H9 (cell line): Measurements from ENCODE around the gene DPM3. TPM values are rescaled to one million over a fixed set of nuclear protein-coding genes. Genes with fewer than 3 reads are reported as not detected.

ENCODE experiments used
- DNase-seq: peaks from one replicate; pipeline ENCODE4 v3.0.0-alpha.2; 2017
- H2AFZ ChIP-seq: one replicate; pipeline ENCODE4 v1.6.1; 2013; ENCODE audit warnings: mild to moderate bottlenecking, low read length, control low read depth, moderate library complexity
- H2AK5ac ChIP-seq: 2 replicates; pipeline ENCODE4 v1.6.1; 2013; ENCODE audit warnings: low read length, control low read depth, mixed read lengths; ENCODE audit not compliant: insufficient read length
- H2BK120ac ChIP-seq: one replicate; pipeline ENCODE4 v1.6.1; 2013; ENCODE audit warnings: low read depth, mild to moderate bottlenecking, low read length, control low read depth, inconsistent platforms; ENCODE audit not compliant: poor library complexity, severe bottlenecking
- H2BK12ac ChIP-seq: 2 replicates; pipeline ENCODE4 v1.6.1; 2013; ENCODE audit warnings: low read length, control low read depth, mixed read lengths, low read depth; ENCODE audit not compliant: insufficient read length
- H2BK15ac ChIP-seq: 2 replicates; pipeline ENCODE4 v1.6.1; 2013; ENCODE audit warnings: low read depth, low read length, control low read depth
- H2BK20ac ChIP-seq: one replicate; pipeline ENCODE4 v1.6.1; 2013; ENCODE audit warnings: low read depth, mild to moderate bottlenecking, low read length, control low read depth, inconsistent platforms; ENCODE audit not compliant: poor library complexity, severe bottlenecking
- H2BK5ac ChIP-seq: 2 replicates; pipeline ENCODE4 v1.6.1; 2013; ENCODE audit warnings: low read length, control low read depth, mixed read lengths; ENCODE audit not compliant: insufficient read length
- H3K14ac ChIP-seq: 2 replicates; pipeline ENCODE4 v1.6.1; 2013; ENCODE audit warnings: low read length, control low read depth; ENCODE audit not compliant: insufficient read depth
- H3K18ac ChIP-seq: 2 replicates; pipeline ENCODE4 v1.6.1; 2013; ENCODE audit warnings: low read depth, mild to moderate bottlenecking, mixed read lengths, low read length, control low read depth; ENCODE audit not compliant: insufficient read length
- H3K23ac ChIP-seq: 2 replicates; pipeline ENCODE4 v1.6.1; 2013; ENCODE audit warnings: low read length, control low read depth, mixed read lengths, low read depth; ENCODE audit not compliant: insufficient read length
- H3K23me2 ChIP-seq: 2 replicates; pipeline ENCODE4 v1.6.1; 2013; ENCODE audit warnings: low read depth, mild to moderate bottlenecking, mixed read lengths, low read length, control low read depth; ENCODE audit not compliant: insufficient read length, poor library complexity, severe bottlenecking
- H3K27ac ChIP-seq: 2 replicates; pipeline ENCODE4 v1.5.1; 2013; ENCODE audit warnings: low read length, control low read depth, mixed read lengths, low read depth; ENCODE audit not compliant: insufficient read length
- H3K27me3 ChIP-seq: 2 replicates; pipeline ENCODE4 v1.6.1; 2013; ENCODE audit warnings: low read length, control low read depth, inconsistent platforms; ENCODE audit not compliant: insufficient read depth
- H3K4ac ChIP-seq: 2 replicates; pipeline ENCODE4 v1.6.1; 2013; ENCODE audit warnings: low read depth, mild to moderate bottlenecking, control low read depth, inconsistent platforms, low read length, moderate library complexity
- H3K4me1 ChIP-seq: 2 replicates; pipeline ENCODE4 v1.6.1; 2013; ENCODE audit warnings: low read length, control low read depth, inconsistent platforms; ENCODE audit not compliant: insufficient read depth
- H3K4me2 ChIP-seq: 2 replicates; pipeline ENCODE4 v1.6.1; 2013; ENCODE audit warnings: low read length, control low read depth, mixed read lengths; ENCODE audit not compliant: insufficient read length, insufficient read depth
- H3K56ac ChIP-seq: 2 replicates; pipeline ENCODE4 v1.6.1; 2013; ENCODE audit warnings: low read depth, mild to moderate bottlenecking, mixed read lengths, low read length, control low read depth; ENCODE audit not compliant: insufficient read length
- H3K79me1 ChIP-seq: 2 replicates; pipeline ENCODE4 v1.6.1; 2013; ENCODE audit warnings: low read depth, mild to moderate bottlenecking, moderate library complexity, low read length, control low read depth, inconsistent platforms; ENCODE audit not compliant: insufficient read depth, poor library complexity, severe bottlenecking
- H3K79me2 ChIP-seq: 2 replicates; pipeline ENCODE4 v1.6.1; 2013; ENCODE audit warnings: low read length, control low read depth, inconsistent platforms; ENCODE audit not compliant: insufficient read depth
- H3K9ac ChIP-seq: 2 replicates; pipeline ENCODE4 v1.6.1; 2013; ENCODE audit warnings: low read length, control low read depth, mixed read lengths; ENCODE audit not compliant: insufficient read length; ENCODE audit errors: extremely low read depth
- H3K9me3 ChIP-seq: one replicate; pipeline ENCODE4 v1.6.1; 2013; ENCODE audit warnings: low read depth, low read length, inconsistent platforms; ENCODE audit not compliant: control insufficient read depth
- H3T11ph ChIP-seq: one replicate; pipeline ENCODE4 v1.6.1; 2013; ENCODE audit warnings: mild to moderate bottlenecking, low read length, control low read depth, inconsistent platforms
- H4K20me1 ChIP-seq: one replicate; pipeline ENCODE4 v1.6.1; 2013; ENCODE audit not compliant: control insufficient read depth, insufficient read length, insufficient read depth
- H4K5ac ChIP-seq: 2 replicates; pipeline ENCODE4 v1.6.1; 2013; ENCODE audit warnings: low read depth, mild to moderate bottlenecking, mixed read lengths, low read length, control low read depth; ENCODE audit not compliant: insufficient read length
- H4K8ac ChIP-seq: replicated peaks from 2 replicates; pipeline ENCODE4 v1.6.1; 2013; ENCODE audit warnings: low read length, control low read depth, mixed read lengths, low read depth; ENCODE audit not compliant: insufficient read length
- H4K91ac ChIP-seq: 2 replicates; pipeline ENCODE4 v1.6.1; 2013; ENCODE audit warnings: low read depth, mild to moderate bottlenecking, moderate library complexity, mixed read lengths, low read length, control low read depth; ENCODE audit not compliant: insufficient read length
- H3K27ac Mint-ChIP-seq, 3 experiments: 2 replicates in 2 of 3; 3 replicates in 1 of 3; pipeline ENCODE4 v1.8.0; 2020 to 2021; ENCODE audit warnings: mixed read lengths in 3 of 3, mild to moderate bottlenecking in 1 of 3, moderate library complexity in 1 of 3
- H3K27me3 Mint-ChIP-seq: 2 replicates; pipeline ENCODE4 v1.8.0; 2021; ENCODE audit warnings: low read depth, mild to moderate bottlenecking, moderate library complexity, mixed read lengths
- H3K36me3 Mint-ChIP-seq, 3 experiments: 2 replicates in 2 of 3; 3 replicates in 1 of 3; pipeline ENCODE4 v1.8.0; 2020 to 2021; ENCODE audit warnings: low read depth in 3 of 3, mixed read lengths in 3 of 3; ENCODE audit not compliant: insufficient read depth in 1 of 3
- H3K4me1 Mint-ChIP-seq, 2 experiments: 2 replicates each; pipeline ENCODE4 v1.8.0; 2020; ENCODE audit warnings: mixed read lengths in 2 of 2
- H3K4me3 Mint-ChIP-seq, 2 experiments: 2 replicates in 1 of 2; 3 replicates in 1 of 2; pipeline ENCODE4 v1.8.0; 2020 to 2021; ENCODE audit warnings: mild to moderate bottlenecking in 2 of 2, mixed read lengths in 2 of 2, moderate library complexity in 1 of 2
- H3K9me3 Mint-ChIP-seq, 2 experiments: 2 replicates in 1 of 2; 3 replicates in 1 of 2; pipeline ENCODE4 v1.8.0; 2020; ENCODE audit warnings: mild to moderate bottlenecking in 2 of 2, mixed read lengths in 2 of 2, moderate library complexity in 1 of 2
- WGBS: extraction: QIAGEN DNeasy Blood & Tissue Kit; methylation state at CpG from one replicate; pipeline ENCODE4 v1.1.7; 2013; ENCODE audit warnings: missing lambda C conversion rate, low lambda C conversion rate, mixed read lengths; ENCODE audit not compliant: insufficient read length; ENCODE audit errors: extremely low coverage; 5-methylcytosine and 5-hydroxymethylcytosine counted together
- total RNA-seq: library from RNA; stranded (reverse); gene quantifications from 2 replicates; pipeline ENCODE4 v1.2.1, GENCODE V29; 2021
- TF ChIP-seq, protein P1 (sequence below): fragments of 200-600 bp; sonication (generic); conservative IDR thresholded peaks from 3 replicates; pipeline ENCODE4 v1.8.0; 2021; ENCODE audit warnings: antibody characterized with exemption, mild to moderate bottlenecking

The DPM3 gene
- total RNA-seq, 1 experiment from 2014 or later, result 48.5 TPM

DNA sequence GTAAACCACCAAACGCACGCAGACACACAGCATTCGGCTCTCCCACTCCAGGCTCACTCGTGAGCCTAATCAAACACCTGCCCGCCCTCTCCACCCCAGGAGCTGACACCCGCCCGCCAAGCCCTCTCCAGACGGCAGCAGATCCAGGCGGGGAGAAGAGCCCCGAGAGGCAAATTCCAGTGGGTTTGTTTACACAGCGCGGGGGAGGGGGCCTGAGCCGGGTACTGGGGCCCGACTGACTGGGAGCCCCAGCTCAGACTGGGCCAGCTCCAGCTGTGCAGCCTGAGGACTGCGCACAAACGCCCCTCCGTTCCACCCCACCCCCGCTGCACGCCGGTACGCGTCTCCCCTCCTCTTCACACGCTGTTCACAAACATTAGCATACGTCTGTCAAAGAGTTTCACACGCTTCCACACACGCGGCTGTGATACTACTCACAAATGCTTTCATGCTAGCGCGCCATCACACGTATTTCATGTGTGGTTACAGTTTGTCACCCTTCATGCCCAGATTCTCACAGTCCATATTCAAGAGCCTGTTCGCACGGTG lies 13.7 kb downstream of the DPM3 start:
- no peak overlapping the region for H3K18ac ChIP-seq
- H2BK15ac ChIP-seq, result no peak overlapping the region
- no peak overlapping the region for H2AFZ ChIP-seq
- no CpG with 5 or more reads among the region's 32 CpGs for WGBS
- no peaks in the 10 kb centered on the region for H3K9me3 ChIP-seq
- no peak overlapping the region for H2AK5ac ChIP-seq
- H3K23me2 ChIP-seq, result peaks cover 27% of the 10 kb centered on the region
- H2BK20ac ChIP-seq, result no peak overlapping the region
- Mint-ChIP-seq H3K27ac (no peak overlapping the region; a peak in 2 of 7 replicates), H3K36me3 (peaks cover 0 to 8% (median 0%) of the 10 kb centered on the region in 3 experiments; a peak in 3 of 7 replicates), H3K27me3 (peaks cover 90% of the 10 kb centered on the region), H3K4me3 (peak overlapping the region; percentile 62 to 94), H3K9me3 (no peaks in the 10 kb centered on the region; a peak in 1 of 5 replicates), H3K4me1 (peaks cover 50 to 64% of the 10 kb centered on the region in 2 experiments)
- no peak overlapping the region for H4K91ac ChIP-seq
- no peak overlapping the region for H3T11ph ChIP-seq
- no peak overlapping the region for H3K56ac ChIP-seq
- no peak overlapping the region for H3K27ac ChIP-seq
- peaks cover 34% of the 10 kb centered on the region; the same call in 1 of the 2 replicates for H3K27me3 ChIP-seq
- TF ChIP-seq, protein P1, sequence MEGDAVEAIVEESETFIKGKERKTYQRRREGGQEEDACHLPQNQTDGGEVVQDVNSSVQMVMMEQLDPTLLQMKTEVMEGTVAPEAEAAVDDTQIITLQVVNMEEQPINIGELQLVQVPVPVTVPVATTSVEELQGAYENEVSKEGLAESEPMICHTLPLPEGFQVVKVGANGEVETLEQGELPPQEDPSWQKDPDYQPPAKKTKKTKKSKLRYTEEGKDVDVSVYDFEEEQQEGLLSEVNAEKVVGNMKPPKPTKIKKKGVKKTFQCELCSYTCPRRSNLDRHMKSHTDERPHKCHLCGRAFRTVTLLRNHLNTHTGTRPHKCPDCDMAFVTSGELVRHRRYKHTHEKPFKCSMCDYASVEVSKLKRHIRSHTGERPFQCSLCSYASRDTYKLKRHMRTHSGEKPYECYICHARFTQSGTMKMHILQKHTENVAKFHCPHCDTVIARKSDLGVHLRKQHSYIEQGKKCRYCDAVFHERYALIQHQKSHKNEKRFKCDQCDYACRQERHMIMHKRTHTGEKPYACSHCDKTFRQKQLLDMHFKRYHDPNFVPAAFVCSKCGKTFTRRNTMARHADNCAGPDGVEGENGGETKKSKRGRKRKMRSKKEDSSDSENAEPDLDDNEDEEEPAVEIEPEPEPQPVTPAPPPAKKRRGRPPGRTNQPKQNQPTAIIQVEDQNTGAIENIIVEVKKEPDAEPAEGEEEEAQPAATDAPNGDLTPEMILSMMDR, result no peak
- no peak overlapping the region for H2BK120ac ChIP-seq
- no peak overlapping the region for H2BK5ac ChIP-seq
- H4K8ac ChIP-seq, result no peak overlapping the region
- no peaks in the 10 kb centered on the region for H3K79me2 ChIP-seq
- no peak overlapping the region for H3K4ac ChIP-seq
- H4K20me1 ChIP-seq, result peaks cover 2% of the 10 kb centered on the region
- no peak overlapping the region for H4K5ac ChIP-seq
- H3K9ac ChIP-seq, result no peak overlapping the region
- no peak overlapping the region for H3K23ac ChIP-seq
- H2BK12ac ChIP-seq, result no peak overlapping the region
- H3K4me2 ChIP-seq, result peak overlapping the region; percentile 92
- peak; percentile 49 for DNase-seq
- no peaks in the 10 kb centered on the region; the same call in 1 of the 2 replicates for H3K4me1 ChIP-seq
- no peaks in the 10 kb centered on the region for H3K79me1 ChIP-seq
- no peak overlapping the region for H3K14ac ChIP-seq
